Loucy (cell line): ENCODE data around the gene HS6ST3.
"Not testable (repeated sequence)": the region's sequence is repeated elsewhere in the genome, so short reads cannot be mapped to it uniquely, and the experiment has no call there.

Source experiments
- H2AFZ ChIP-seq: fragments of 200-600 bp; sonication (generic); 2 replicates; pipeline ENCODE4 v1.6.0; 2016; ENCODE audit warnings: antibody characterized with exemption, mild to moderate bottlenecking, low read length, moderate library complexity
- H3F3A ChIP-seq: fragments of 200-600 bp; 2 replicates; pipeline ENCODE4 v1.6.0; 2016; ENCODE audit warnings: antibody characterized with exemption, low read depth, mild to moderate bottlenecking
- H3K27me3 ChIP-seq: fragments of 200-600 bp; sonication (generic); 2 replicates; pipeline ENCODE4 v1.6.1; 2014; ENCODE audit warnings: low read length, mild to moderate bottlenecking; ENCODE audit not compliant: insufficient read depth, poor library complexity, severe bottlenecking
- H3K36me3 ChIP-seq: fragments of 200-600 bp; sonication (generic); 2 replicates; pipeline ENCODE4 v1.6.1; 2016; ENCODE audit warnings: low read length; ENCODE audit not compliant: insufficient read depth
- H3K4me1 ChIP-seq: fragments of 200-600 bp; sonication (generic); 2 replicates; pipeline ENCODE4 v1.5.1; 2014; ENCODE audit warnings: low read length, mild to moderate bottlenecking; ENCODE audit not compliant: insufficient read depth, poor library complexity, severe bottlenecking
- H3K4me2 ChIP-seq: fragments of 200-600 bp; sonication (generic); 2 replicates; pipeline ENCODE4 v1.6.0; 2014; ENCODE audit warnings: antibody characterized with exemption, low read length, low read depth, mild to moderate bottlenecking; ENCODE audit not compliant: poor library complexity, severe bottlenecking
- H3K4me3 ChIP-seq: fragments of 200-600 bp; sonication (generic); 2 replicates; pipeline ENCODE4 v1.5.1; 2014; ENCODE audit warnings: low read length, mild to moderate bottlenecking, mixed read lengths; ENCODE audit not compliant: poor library complexity, severe bottlenecking
- H3K79me2 ChIP-seq: fragments of 200-600 bp; sonication (generic); 2 replicates; pipeline ENCODE4 v1.6.1; 2014; ENCODE audit warnings: low read length; ENCODE audit not compliant: insufficient read depth
- H3K9ac ChIP-seq: fragments of 200-600 bp; sonication (generic); 2 replicates; pipeline ENCODE4 v1.6.0; 2014; ENCODE audit warnings: mild to moderate bottlenecking, low read depth, low read length, moderate library complexity; ENCODE audit not compliant: poor library complexity, severe bottlenecking
- H3K9me2 ChIP-seq: fragments of 200-600 bp; sonication (generic); replicated peaks from 2 replicates; pipeline ENCODE4 v1.6.1; 2016; ENCODE audit warnings: low read depth, low read length, mixed read lengths
- H3K9me3 ChIP-seq: fragments of 200-600 bp; sonication (generic); 2 replicates; pipeline ENCODE4 v1.6.1; 2014; ENCODE audit warnings: mild to moderate bottlenecking, antibody characterized with exemption, low read length, low read depth; ENCODE audit not compliant: insufficient read depth
- H4K20me1 ChIP-seq: fragments of 200-600 bp; sonication (generic); 2 replicates; pipeline ENCODE4 v1.6.0; 2014; ENCODE audit warnings: antibody characterized with exemption, low read length, mild to moderate bottlenecking; ENCODE audit not compliant: insufficient read depth, poor library complexity, severe bottlenecking
- EZH2phosphoT487 ChIP-seq: fragments of 200-600 bp; IDR thresholded peaks from 2 replicates; pipeline ENCODE4 v1.6.1; 2018; ENCODE audit warnings: antibody characterized with exemption, mild to moderate bottlenecking, moderate library complexity, borderline replicate concordance
- TF ChIP-seq, protein P1 (sequence below): fragments of 200-600 bp; sonication (generic); conservative IDR thresholded peaks from 2 replicates; pipeline ENCODE4 v1.5.1; 2014; ENCODE audit warnings: mild to moderate bottlenecking, antibody characterized with exemption, low read length

The HS6ST3 gene

DNA sequence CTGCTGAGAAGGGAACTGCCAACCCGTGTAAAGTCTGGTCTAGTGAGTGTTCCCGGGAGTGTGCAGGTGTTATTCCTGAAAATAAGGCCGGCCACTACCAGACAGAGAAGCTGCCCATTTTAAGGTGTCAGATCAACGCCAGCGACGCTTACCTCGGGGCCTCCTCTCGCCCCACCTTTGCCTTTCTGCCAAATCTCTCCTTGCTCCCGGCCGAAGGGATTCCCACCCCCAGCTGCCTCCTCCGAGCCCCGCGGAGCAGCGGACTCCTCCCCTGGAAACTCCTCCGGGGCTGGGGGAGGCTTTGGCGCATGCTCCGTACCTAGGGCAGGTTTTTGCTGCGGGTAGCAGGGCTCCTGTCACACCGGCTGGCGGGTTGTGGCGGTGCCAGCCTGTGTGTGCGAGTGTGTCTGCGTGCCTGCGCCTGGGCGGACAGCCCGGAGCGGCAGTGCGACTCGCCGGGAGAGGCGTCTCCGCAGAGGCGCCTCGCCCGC, at the start of gene HS6ST3:
Gene HS6ST3, plus strand, starts transcription at position 359 of the 491 bp plus-strand sequence.
- Histone ChIP-seq H3K36me3 (no peaks in the 10 kb centered on the region), H3K4me2 (no peak within 1 kb of the TSS), H3K4me3 (no peak within 1 kb of the TSS), H3K27me3 (no peaks in the 10 kb centered on the region), H2AFZ (no peak within 1 kb of the TSS), H3F3A (no peaks in the 10 kb centered on the region), H3K9me2 (no peaks in the 10 kb centered on the region), H4K20me1 (no peaks in the 10 kb centered on the region), H3K9me3 (no peaks in the 10 kb centered on the region), H3K4me1 (no peaks in the 10 kb centered on the region), H3K9ac (no peak within 1 kb of the TSS), H3K79me2 (no peaks in the 10 kb centered on the region)
- no peak for TF ChIP-seq EZH2phosphoT487
- TF ChIP-seq, protein P1, sequence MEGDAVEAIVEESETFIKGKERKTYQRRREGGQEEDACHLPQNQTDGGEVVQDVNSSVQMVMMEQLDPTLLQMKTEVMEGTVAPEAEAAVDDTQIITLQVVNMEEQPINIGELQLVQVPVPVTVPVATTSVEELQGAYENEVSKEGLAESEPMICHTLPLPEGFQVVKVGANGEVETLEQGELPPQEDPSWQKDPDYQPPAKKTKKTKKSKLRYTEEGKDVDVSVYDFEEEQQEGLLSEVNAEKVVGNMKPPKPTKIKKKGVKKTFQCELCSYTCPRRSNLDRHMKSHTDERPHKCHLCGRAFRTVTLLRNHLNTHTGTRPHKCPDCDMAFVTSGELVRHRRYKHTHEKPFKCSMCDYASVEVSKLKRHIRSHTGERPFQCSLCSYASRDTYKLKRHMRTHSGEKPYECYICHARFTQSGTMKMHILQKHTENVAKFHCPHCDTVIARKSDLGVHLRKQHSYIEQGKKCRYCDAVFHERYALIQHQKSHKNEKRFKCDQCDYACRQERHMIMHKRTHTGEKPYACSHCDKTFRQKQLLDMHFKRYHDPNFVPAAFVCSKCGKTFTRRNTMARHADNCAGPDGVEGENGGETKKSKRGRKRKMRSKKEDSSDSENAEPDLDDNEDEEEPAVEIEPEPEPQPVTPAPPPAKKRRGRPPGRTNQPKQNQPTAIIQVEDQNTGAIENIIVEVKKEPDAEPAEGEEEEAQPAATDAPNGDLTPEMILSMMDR = no peak

DNA sequence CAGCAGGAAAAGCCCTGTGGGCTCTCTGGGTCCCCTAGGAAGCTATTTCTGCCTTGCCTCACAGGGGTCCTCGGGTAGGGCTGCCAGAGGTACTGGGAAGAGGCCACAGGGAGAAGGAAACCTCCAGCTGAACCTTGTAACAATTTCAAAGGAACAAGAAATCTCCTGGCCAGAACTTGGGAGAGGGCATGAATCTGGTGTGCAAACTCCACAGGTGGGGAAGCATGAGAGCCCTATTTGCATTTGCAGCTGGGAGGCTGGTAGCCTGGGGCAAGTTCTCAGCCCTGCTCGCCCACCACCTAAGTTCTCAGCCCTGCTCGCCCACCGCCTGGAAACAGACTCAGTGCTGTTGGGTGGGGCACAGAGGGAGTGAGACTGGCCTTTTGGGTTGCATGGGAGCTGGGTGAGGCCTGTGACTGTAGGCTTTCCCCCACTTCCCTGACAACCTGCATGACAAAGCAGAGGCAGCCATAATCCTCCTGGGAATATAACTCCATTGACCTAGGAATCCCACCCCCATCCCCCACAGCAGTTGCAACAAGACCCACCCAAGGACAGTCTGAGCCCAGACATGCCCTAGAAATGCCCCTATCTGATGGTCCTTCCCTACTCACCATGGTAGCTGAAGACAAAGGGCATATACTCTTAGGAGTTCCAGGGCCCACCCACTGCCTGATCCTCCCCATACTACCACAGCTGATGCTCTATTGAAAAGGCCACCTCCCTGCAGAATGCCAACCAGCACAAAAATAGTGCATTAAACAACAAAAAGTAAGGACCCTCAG, 48.4 kb upstream of the HS6ST3 start:
- Histone ChIP-seq H3K79me2 (no peaks in the 10 kb centered on the region), H3K4me3 (no peak overlapping the region), H3K9me3 (0 out of 2 replicates have a peak, but pooled peaks cover 9% of the 10 kb centered on the region), H3F3A (no peaks in the 10 kb centered on the region), H3K9me2 (no peaks in the 10 kb centered on the region), H3K4me1 (no peaks in the 10 kb centered on the region), H3K27me3 (no peaks in the 10 kb centered on the region), H3K36me3 (no peaks in the 10 kb centered on the region), H4K20me1 (no peaks in the 10 kb centered on the region), H2AFZ (no peak overlapping the region), H3K9ac (no peak overlapping the region), H3K4me2 (no peak overlapping the region)
- TF ChIP-seq EZH2phosphoT487 = no peak
- TF ChIP-seq, protein P1 = no peak

DNA sequence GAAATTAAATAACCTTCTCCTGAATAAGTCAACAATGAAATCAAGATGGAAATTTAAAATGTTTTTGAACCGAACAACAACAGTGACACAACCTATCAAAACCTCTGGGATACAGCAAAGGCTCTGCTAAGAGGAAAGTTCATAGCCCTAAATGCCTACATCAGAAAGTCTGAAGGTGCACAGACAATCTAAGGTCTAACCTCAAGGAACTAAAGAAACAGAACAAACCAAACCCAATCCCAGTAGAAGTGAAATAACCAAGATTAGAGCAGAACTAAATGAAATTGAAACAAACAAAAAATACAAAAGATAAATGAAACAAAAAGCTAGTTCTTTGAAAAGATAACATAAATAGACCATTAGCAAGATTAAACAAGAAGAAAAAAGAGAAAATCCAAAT, 45.7 kb upstream of the HS6ST3 start:
- Histone ChIP-seq H3K79me2 (no peaks in the 10 kb centered on the region), H2AFZ (no peak overlapping the region), H4K20me1 (no peaks in the 10 kb centered on the region), H3K36me3 (no peaks in the 10 kb centered on the region), H3K27me3 (no peaks in the 10 kb centered on the region), H3K4me3 (no peak overlapping the region), H3F3A (no peaks in the 10 kb centered on the region), H3K9me2 (no peaks in the 10 kb centered on the region), H3K9ac (no peak overlapping the region), H3K4me2 (no peak overlapping the region), H3K4me1 (no peaks in the 10 kb centered on the region), H3K9me3 (0 out of 2 replicates have a peak, but pooled peaks cover 9% of the 10 kb centered on the region)
- TF ChIP-seq, protein P1 = no peak
- no peak for TF ChIP-seq EZH2phosphoT487

GRCh38 chr13:96046449-96047126, 43.3 kb upstream of the HS6ST3 start:
- H3K79me2 ChIP-seq, H3K27me3 ChIP-seq, H4K20me1 ChIP-seq, H3F3A ChIP-seq, H3K36me3 ChIP-seq, H3K9ac ChIP-seq, H2AFZ ChIP-seq, H3K9me2 ChIP-seq, H3K4me3 ChIP-seq, H3K4me1 ChIP-seq, H3K4me2 ChIP-seq, H3K9me3 ChIP-seq: not testable (repeated sequence)

DNA sequence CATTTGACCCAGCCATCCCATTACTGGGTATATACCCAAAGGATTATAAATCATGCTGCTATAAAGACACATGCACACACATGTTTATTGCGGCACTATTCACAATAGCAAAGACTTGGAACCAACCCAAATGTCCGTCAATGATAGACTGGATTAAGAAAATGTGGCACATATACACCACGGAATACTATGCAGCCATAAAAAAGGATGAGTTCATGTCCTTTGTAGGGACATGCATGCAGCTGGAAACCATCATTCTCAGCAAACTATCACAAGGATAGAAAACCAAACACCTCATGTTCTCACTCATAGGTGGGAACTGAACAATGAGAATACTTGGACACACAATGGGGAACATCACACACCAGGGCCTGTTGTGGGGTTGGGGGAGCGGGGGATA, 39.0 kb upstream of the HS6ST3 start:
- H3K4me1 ChIP-seq, H3K4me2 ChIP-seq, H3K4me3 ChIP-seq, H3K9ac ChIP-seq, H2AFZ ChIP-seq, H3K79me2 ChIP-seq, H3K9me2 ChIP-seq, H3F3A ChIP-seq, H3K27me3 ChIP-seq, H3K36me3 ChIP-seq, H3K9me3 ChIP-seq, H4K20me1 ChIP-seq: not testable (repeated sequence)
